HG03469 (cell line): ENCODE measurements around the gene CTSH.
"Not testable (repeated sequence)": the region's sequence is repeated elsewhere in the genome, so short reads cannot be mapped to it uniquely, and the experiment has no call there.

Experiments used
- ATAC-seq: cut with Tn5 transposase; IDR thresholded peaks from one replicate; pipeline ENCODE4 v1.9.1; 2021; ENCODE audit warnings: mild to moderate bottlenecking, moderate library complexity, moderate number of reproducible peaks; ENCODE audit not compliant: unreplicated experiment

The CTSH gene

DNA sequence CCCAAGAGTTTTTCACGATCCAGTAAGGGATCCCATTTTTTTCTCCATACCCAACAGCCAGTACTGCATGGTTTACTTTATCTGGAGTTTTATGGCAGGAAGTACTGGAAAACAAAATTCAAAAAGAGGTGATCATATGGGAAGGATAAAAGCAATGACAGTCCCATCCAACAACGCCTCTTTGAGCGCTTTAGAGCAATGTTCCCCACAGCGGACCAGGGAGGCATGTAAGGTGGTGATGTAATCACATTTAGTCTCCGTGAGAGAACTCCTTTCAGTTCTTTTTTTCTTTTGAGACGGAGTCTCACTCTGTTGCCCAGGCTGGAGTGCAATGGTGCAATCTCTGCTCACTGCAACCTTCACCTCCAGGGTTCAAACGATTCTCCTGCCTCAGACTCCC, 21.8 kb downstream of the CTSH start:
- no peak for ATAC-seq

- no peak for ATAC-seq
These were observed 22.3 kb downstream of the CTSH start for GRCh38 chr15:78922527-78922926.

- no peak for ATAC-seq
These were observed 22.9 kb downstream of the CTSH start for GRCh38 chr15:78921940-78922339.

DNA sequence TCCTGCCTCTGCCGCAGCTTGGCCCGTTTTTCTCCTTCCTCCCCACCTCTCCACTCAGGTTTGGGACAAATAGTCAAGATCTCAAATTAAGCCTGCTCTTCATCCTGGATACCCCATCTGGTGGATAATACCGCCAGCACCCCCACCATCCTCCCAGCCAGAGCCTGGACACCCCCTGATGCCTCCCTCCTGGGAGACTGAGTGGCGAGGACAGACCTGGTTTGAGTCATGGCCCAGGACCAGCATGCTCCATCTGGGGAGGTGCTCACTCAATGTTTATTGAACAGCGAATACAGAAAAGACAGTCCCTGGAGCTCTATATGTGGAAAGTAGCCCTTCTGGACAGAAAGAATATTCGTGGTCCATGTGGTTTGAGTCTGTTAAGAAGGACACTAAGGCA, 23.3 kb downstream of the CTSH start:
- ATAC-seq, result no peak

- no peak for ATAC-seq
These were observed 27.0 kb downstream of the CTSH start for GRCh38 chr15:78917888-78918287.

GRCh38 chr15:78916088-78916487, 28.8 kb downstream of the CTSH start:
- ATAC-seq, result no peak

- ATAC-seq, result no peak
These were observed 29.3 kb downstream of the CTSH start for GRCh38 chr15:78915341-78916087.

DNA sequence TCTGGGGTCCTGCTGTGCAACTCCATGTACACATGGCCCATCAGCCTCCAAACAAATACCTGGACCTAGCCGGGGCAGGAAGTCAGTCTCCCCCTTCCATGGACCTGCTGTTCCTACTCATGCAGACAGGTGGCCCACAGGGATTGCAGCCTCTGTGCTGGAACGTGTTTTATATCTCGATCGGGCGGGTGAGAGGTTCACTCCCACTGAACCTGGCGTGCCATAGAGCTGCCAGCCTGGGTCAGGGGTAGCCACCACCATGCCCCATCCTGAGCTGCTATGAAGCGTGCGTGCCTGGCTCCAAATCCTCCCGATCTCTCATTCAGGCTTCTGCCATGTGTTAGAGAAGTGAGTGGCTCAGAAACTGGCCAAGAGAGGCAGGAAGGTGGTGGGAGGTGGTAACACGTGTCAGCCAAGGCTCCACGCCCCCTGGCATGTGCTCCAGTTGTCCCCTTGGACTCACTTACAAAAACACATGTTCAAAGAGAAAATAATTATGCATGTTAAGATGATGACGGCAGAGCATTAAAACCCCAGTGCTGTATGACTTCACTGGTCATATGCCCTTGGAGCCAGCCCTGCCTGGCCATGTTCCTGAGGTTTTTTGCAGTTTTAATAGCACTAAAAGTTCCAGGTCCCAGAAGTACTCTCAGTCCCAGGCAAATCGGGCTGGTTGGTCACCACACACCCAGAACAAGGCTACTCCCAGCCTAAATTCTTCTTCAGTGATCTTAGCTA, 30.6 kb downstream of the CTSH start:
- no peak for ATAC-seq

- no peak for ATAC-seq
These were observed 31.8 kb downstream of the CTSH start for GRCh38 chr15:78913012-78913411.

DNA sequence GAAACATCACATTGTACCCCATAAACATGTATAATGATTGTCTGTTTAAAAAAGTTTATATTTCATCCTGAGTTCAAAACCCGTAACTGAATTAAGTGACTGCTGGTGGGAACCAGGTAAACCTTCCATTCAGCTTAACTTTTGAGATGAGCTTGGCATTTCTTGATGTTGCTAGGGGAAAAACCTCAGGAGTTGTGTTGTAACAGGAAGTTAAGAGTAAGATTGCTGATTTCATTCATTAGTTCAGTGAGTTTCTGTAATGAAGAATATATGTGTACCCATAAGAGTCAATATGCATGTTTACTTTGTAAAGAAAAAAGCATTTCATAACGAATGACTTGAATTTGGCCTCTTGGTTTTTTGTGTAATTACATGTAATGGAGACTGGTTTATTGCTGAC, 32.5 kb downstream of the CTSH start:
- no peak for ATAC-seq

GRCh38 chr15:78910271-78910670, 34.6 kb downstream of the CTSH start:
- ATAC-seq, result no peak

DNA sequence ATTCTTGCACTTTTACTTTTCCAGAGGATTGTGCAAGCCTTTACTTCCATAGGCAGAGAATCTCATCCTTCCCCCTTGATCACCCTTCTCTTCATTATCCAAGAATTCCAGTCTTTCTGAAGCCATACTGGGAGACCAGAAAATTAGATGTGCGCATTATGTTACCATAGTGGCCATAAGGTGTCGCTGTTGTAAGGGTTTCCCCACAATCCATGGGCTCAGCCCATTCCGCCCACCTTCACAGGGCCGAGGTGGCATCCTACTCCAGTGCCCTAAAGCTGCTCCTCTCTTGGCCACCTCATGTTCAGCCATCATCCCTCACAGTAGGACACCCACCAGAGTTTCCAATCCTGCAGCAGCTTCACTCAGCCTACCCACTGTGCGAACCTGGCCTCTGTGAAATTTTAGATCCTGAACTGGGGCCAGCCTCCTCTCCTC, 35.0 kb downstream of the CTSH start:
- ATAC-seq, result no peak

GRCh38 chr15:78909160-78909695, 35.6 kb downstream of the CTSH start:
- no peak for ATAC-seq

DNA sequence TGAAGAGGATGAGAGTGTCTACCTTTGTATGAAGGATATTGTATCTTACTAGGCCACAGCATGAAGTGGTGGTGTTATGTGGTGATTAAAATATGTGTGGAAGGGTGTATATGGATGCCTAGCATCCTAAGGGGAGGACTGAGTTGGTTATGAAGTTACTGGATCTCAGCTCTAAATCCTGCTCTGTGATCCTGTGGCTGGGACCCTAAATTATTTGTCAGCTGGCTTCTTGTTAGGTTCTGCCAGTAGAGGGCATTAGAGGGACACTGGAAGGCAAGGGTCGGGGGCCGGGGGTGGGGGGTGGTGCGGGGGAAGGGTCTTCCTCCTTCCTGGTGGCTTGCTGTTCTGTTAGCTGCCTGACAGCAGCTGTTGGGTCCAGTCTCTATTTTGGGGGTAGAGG, 37.3 kb downstream of the CTSH start:
- ATAC-seq, result no peak

DNA sequence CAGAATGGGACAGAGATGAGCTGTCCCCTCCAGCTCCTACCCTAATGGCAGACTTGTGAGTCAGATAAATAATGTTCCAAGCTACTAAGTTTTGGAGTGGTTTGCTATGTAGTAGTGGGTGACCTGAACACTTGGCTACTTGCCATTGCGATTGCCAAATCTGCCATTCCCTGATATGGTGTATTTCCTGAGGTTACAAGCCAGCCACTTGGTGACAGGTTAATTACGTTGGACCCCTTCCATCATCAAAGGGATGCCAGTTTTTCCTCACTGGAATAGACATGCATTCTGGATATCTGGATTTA, 38.6 kb downstream of the CTSH start:
- ATAC-seq, result no peak

- no peak for ATAC-seq
These were observed 40.1 kb downstream of the CTSH start for GRCh38 chr15:78904599-78905358.

DNA sequence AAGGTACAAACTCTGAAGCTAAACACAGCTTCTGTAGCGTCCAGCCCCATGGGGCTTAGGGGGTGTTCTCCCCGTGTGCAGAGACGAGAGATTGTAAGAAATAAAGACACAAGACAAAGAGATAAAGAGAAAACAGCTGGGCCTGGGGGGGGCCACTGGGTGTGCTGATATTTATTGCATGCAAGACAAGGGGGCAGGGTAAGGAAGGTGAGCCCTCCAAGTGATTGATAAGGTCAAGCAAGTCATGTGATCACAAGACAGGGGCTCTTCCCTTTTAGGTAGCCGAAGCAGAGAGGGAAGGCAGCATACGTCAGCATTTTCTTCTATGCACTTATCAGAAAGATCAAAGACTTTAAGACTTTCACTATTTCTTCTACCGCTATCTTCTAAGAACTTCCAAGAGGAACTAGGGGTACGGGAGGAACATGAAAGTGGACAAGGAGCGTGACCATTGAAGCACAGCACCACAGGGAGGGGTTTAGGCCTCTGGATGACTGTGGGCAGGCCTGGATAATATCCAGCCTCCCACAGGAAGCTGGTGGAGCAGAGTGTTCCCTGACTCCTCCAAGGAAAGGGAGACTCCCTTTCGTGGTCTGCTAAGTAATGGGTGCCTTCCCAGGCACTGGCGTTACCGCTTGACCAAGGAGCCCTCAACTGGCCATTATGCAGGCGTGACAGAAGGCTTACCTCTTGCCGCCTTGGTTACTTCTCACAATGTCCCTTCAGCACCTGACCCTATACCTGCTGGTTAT, 42.4 kb downstream of the CTSH start:
- not testable (repeated sequence) for ATAC-seq

DNA sequence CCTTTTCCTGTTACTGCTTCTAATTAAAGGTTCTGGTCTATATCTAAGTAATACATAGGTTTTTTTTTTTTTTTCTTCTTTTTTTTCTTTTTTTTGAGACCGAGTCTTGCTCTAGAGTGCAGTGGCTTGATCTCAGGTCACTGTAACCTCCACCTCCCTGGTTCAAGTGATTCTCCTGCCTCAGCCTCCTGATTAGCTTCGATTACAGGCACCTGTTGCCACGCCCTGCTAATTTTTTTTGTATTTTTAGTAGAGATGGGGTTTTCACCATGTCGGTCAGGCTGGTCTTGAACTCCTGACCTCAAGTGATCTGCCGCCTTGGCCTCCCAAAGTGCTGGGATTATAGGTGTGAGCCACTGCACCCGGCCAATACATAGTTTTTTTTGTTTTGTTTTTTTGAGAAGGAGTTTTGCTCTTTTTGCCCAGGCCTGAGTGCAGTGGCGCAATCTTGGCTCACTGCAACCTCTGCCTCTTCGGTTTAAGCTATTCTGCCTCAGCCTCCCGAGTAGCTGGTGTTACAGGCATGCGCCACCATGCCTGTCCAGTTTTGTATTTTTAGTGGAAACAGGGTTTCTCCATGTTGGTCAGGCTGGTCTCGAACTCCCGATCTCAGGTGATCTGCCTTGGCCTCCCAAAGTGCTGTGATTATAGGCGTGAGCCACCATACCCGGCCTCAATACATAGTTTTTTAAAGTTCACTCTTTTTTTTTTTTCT, 43.9 kb downstream of the CTSH start:
- not testable (repeated sequence) for ATAC-seq

GRCh38 chr15:78898540-78898939, 46.3 kb downstream of the CTSH start:
- ATAC-seq, result no peak

- no peak for ATAC-seq
These were observed 49.4 kb downstream of the CTSH start for GRCh38 chr15:78895471-78895870.
